HepG2 (cell line): ENCODE data around the gene SLC7A6OS. TPM values are rescaled to one million over a fixed set of nuclear protein-coding genes. Genes with fewer than 3 reads are reported as not detected.

ENCODE experiments used
- DZIP1 ChIP-seq: sonication (generic); formaldehyde crosslinking; IDR thresholded peaks from 2 replicates; pipeline ENCODE4 v1.5.0; 2020; ENCODE audit warnings: mild to moderate bottlenecking, missing genetic modification reagents
- KLF16 ChIP-seq, 2 experiments: sonication (generic) in 1 of 2; formaldehyde crosslinking in 1 of 2; IDR thresholded peaks; 2 replicates each; pipeline versions ENCODE4 v1.6.1 to v1.8.0; 2016 to 2023; ENCODE audit warnings: missing genetic modification reagents in 2 of 2, missing compliant biosample characterization in 1 of 2
- NFATC3 ChIP-seq: sonication (generic); formaldehyde crosslinking; IDR thresholded peaks from 2 replicates; pipeline ENCODE4 v1.5.1; 2020; ENCODE audit warnings: mild to moderate bottlenecking, missing genetic modification reagents
- RCOR2 ChIP-seq: IDR thresholded peaks from 2 replicates; pipeline ENCODE4 v1.6.1; 2016; ENCODE audit warnings: missing biosample characterization, missing genetic modification reagents
- SIN3A ChIP-seq: IDR thresholded peaks from 2 replicates; pipeline ENCODE4 v1.6.1; 2011; ENCODE audit warnings: low read depth, mild to moderate bottlenecking, control low read depth, low read length, borderline replicate concordance
- SMAD3 ChIP-seq: sonication (generic); formaldehyde crosslinking; IDR thresholded peaks from 2 replicates; pipeline ENCODE4 v1.4.0; 2020; ENCODE audit warnings: missing genetic modification reagents
- ZBTB49 ChIP-seq: sonication (generic); formaldehyde crosslinking; IDR thresholded peaks from 2 replicates; pipeline ENCODE4 v1.4.0; 2020; ENCODE audit warnings: missing genetic modification reagents, borderline replicate concordance
- ZBTB7A ChIP-seq: sonication (generic); formaldehyde crosslinking; IDR thresholded peaks from 2 replicates; pipeline ENCODE4 v1.8.0; 2022; ENCODE audit warnings: mild to moderate bottlenecking, missing genetic modification reagents
- ZBTB7B ChIP-seq: sonication (generic); formaldehyde crosslinking; IDR thresholded peaks from 2 replicates; pipeline ENCODE4 v1.4.0; 2020; ENCODE audit warnings: missing genetic modification reagents
- ZHX1 ChIP-seq: sonication (generic); formaldehyde crosslinking; IDR thresholded peaks from 2 replicates; pipeline ENCODE4 v1.8.1; 2022; ENCODE audit warnings: low read depth, mild to moderate bottlenecking, missing genetic modification reagents
- ZNF383 ChIP-seq: sonication (generic); formaldehyde crosslinking; IDR thresholded peaks from 2 replicates; pipeline ENCODE4 v1.4.0; 2020; ENCODE audit warnings: missing genetic modification reagents, mild to moderate bottlenecking, borderline replicate concordance
- ZNF781 ChIP-seq: sonication (generic); formaldehyde crosslinking; IDR thresholded peaks from 2 replicates; pipeline ENCODE4 v1.5.1; 2020; ENCODE audit warnings: borderline replicate concordance, mild to moderate bottlenecking, missing genetic modification reagents; ENCODE audit errors: not compliant biosample characterization
- polyA plus RNA-seq, 8 experiments: library from polyadenylated mRNA; depleted of rRNA in 3 of 8; stranded (reverse) in 7 of 8; unstranded in 1 of 8; fragments of >200 nt; fragmentation: Illumina TruSeq in 4 of 8; extraction: Trizol in 4 of 8; gene quantifications; 2 replicates each; pipeline versions ENCODE4 v1.2.1 to v1.2.3, GENCODE V29; 2011 to 2016; ENCODE audit warnings: low read depth in 4 of 8, missing spikeins in 1 of 8, mixed read lengths in 1 of 8; ENCODE audit not compliant: insufficient read depth in 1 of 8
- total RNA-seq, 5 experiments: library from RNA; depleted of rRNA; stranded (reverse); fragments of >200 nt; fragmentation: Illumina TruSeq; extraction: Trizol; gene quantifications; 2 replicates each; pipeline ENCODE4 v1.2.3, GENCODE V29; 2016; ENCODE audit warnings: low read depth in 1 of 5
- TF ChIP-seq, protein P1 (sequence below): sonication (generic); formaldehyde crosslinking; IDR thresholded peaks from 2 replicates; pipeline ENCODE4 v1.4.0; 2020; ENCODE audit warnings: missing genetic modification reagents, borderline replicate concordance

Gene SLC7A6OS
- total and polyA plus RNA-seq, 2 of the 13 experiments (the other 11 are each of a cell fraction or from before 2014, with no cell fraction given), result 11.2 to 21.5 TPM

GRCh38 chr16:68265078-68265920 lies 45.4 kb downstream of the SLC7A6OS start (continued):
- TF ChIP-seq NFATC3 (no peak), ZHX1 (CRISPR knock-in tag) (no peak), ZNF383 (CRISPR knock-in tag) (0 out of 2 replicates have a peak, but pooled peaks have one; percentile 14), ZBTB7B (CRISPR knock-in tag) (peak; percentile 73), SMAD3 (peak; percentile 97), SIN3A (peak; percentile 74), KLF16 (CRISPR knock-in tag; IDR thresholded peaks at IDR 0.05) (peak in 1 of 2 experiments; percentile 92; a peak in 2 of 4 replicates), RCOR2 (CRISPR knock-in tag) (peak; percentile 93), ZBTB7A (no peak), ZNF781 (CRISPR knock-in tag) (peak; percentile 37), ZBTB49 (CRISPR knock-in tag) (peak; percentile 22; the same call in 1 of the 2 replicates), DZIP1 (CRISPR knock-in tag) (0 out of 2 replicates have a peak, but pooled peaks have one; percentile 3)
- TF ChIP-seq, protein P1, sequence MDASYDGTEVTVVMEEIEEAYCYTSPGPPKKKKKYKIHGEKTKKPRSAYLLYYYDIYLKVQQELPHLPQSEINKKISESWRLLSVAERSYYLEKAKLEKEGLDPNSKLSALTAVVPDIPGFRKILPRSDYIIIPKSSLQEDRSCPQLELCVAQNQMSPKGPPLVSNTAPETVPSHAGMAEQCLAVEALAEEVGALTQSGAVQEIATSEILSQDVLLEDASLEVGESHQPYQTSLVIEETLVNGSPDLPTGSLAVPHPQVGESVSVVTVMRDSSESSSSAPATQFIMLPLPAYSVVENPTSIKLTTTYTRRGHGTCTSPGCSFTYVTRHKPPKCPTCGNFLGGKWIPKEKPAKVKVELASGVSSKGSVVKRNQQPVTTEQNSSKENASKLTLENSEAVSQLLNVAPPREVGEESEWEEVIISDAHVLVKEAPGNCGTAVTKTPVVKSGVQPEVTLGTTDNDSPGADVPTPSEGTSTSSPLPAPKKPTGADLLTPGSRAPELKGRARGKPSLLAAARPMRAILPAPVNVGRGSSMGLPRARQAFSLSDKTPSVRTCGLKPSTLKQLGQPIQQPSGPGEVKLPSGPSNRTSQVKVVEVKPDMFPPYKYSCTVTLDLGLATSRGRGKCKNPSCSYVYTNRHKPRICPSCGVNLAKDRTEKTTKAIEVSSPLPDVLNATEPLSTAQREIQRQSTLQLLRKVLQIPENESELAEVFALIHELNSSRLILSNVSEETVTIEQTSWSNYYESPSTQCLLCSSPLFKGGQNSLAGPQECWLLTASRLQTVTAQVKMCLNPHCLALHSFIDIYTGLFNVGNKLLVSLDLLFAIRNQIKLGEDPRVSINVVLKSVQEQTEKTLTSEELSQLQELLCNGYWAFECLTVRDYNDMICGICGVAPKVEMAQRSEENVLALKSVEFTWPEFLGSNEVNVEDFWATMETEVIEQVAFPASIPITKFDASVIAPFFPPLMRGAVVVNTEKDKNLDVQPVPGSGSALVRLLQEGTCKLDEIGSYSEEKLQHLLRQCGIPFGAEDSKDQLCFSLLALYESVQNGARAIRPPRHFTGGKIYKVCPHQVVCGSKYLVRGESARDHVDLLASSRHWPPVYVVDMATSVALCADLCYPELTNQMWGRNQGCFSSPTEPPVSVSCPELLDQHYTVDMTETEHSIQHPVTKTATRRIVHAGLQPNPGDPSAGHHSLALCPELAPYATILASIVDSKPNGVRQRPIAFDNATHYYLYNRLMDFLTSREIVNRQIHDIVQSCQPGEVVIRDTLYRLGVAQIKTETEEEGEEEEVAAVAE, result peak; percentile 65
